ENCODE measurements around the gene CYB561. TPM values are rescaled to one million over a fixed set of nuclear protein-coding genes. Genes with fewer than 3 reads are reported as not detected.

The CYB561 gene
- total RNA-seq, 1 experiment from 2014 or later, result 67.6 TPM

- Histone ChIP-seq H3K4me2 (ENCODE audit: low read length) (no peak overlapping the region), H3K79me2 (ENCODE audit: insufficient read depth, low read length) (peaks cover 27% of the 10 kb centered on the region), H3K36me3 (ENCODE audit: control insufficient read depth in 1 of 2, insufficient read depth in 2 of 2, low read length in 2 of 2) (no peaks in the 10 kb centered on the region), H3K9ac (ENCODE audit: low read length) (peak overlapping the region; percentile 87), H3K27ac (ENCODE audit: low read depth, low read length) (peak overlapping the region; percentile 92; the same call in 1 of the 2 replicates), H3K9me3 (ENCODE audit: control insufficient read depth in 1 of 2, insufficient read depth in 1 of 2, low read depth in 1 of 2, low read length in 2 of 2) (no peaks in the 10 kb centered on the region), H3K9me2 (ENCODE audit: insufficient read depth) (no peaks in the 10 kb centered on the region), H3K27me3 (ENCODE audit: insufficient read depth, low read length) (no peaks in the 10 kb centered on the region), H3K4me1 (ENCODE audit: control insufficient read depth in 1 of 2, insufficient read depth in 2 of 2, low read length in 2 of 2) (peaks cover 15 to 35% of the 10 kb centered on the region in 2 experiments), H3K4me3 (replicated peaks in 1 of 2; ENCODE audit: low read depth in 1 of 2, low read length in 2 of 2) (no peak overlapping the region), H4K20me1 (ENCODE audit: insufficient read depth) (no peaks in the 10 kb centered on the region), H2AFZ (ENCODE audit: low read depth, low read length, poor library complexity, severe bottlenecking) (no peak overlapping the region)
- BruUV-seq (replicated peaks), result no TSS peak
- no peak for ATAC-seq
- CTCF ChIA-PET, result interaction anchor here (3.4 kb wide), 1 partner anchor 12 kb away, joined by 43 read pairs; no protein-coding TSS in a partner anchor
- TF ChIP-seq POLR2A (IDR thresholded peaks at IDR 0.05; ENCODE audit: borderline replicate concordance, extremely low read depth, insufficient read depth, insufficient read length) (peak; percentile 29), ZFX (IDR thresholded peaks at IDR 0.05) (no peak), SIN3A (IDR thresholded peaks at IDR 0.05; ENCODE audit: low read depth) (no peak), CTCF (IDR thresholded peaks at IDR 0.05 in 2 of 3, conservative IDR thresholded peaks at IDR 0.05 in 1 of 3; ENCODE audit: borderline replicate concordance in 1 of 3, insufficient read depth in 1 of 3, low read depth in 2 of 3, low read length in 2 of 3) (no peak), YY1 (IDR thresholded peaks at IDR 0.05; ENCODE audit: extremely low read depth, insufficient replicate concordance, low read depth, low read length) (no peak)
- TF ChIP-seq, protein P1, sequence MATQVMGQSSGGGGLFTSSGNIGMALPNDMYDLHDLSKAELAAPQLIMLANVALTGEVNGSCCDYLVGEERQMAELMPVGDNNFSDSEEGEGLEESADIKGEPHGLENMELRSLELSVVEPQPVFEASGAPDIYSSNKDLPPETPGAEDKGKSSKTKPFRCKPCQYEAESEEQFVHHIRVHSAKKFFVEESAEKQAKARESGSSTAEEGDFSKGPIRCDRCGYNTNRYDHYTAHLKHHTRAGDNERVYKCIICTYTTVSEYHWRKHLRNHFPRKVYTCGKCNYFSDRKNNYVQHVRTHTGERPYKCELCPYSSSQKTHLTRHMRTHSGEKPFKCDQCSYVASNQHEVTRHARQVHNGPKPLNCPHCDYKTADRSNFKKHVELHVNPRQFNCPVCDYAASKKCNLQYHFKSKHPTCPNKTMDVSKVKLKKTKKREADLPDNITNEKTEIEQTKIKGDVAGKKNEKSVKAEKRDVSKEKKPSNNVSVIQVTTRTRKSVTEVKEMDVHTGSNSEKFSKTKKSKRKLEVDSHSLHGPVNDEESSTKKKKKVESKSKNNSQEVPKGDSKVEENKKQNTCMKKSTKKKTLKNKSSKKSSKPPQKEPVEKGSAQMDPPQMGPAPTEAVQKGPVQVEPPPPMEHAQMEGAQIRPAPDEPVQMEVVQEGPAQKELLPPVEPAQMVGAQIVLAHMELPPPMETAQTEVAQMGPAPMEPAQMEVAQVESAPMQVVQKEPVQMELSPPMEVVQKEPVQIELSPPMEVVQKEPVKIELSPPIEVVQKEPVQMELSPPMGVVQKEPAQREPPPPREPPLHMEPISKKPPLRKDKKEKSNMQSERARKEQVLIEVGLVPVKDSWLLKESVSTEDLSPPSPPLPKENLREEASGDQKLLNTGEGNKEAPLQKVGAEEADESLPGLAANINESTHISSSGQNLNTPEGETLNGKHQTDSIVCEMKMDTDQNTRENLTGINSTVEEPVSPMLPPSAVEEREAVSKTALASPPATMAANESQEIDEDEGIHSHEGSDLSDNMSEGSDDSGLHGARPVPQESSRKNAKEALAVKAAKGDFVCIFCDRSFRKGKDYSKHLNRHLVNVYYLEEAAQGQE (IDR thresholded peaks at IDR 0.05; ENCODE audit: low read depth), result no peak
- intact Hi-C loops (cut with micrococcal nuclease), result loop anchor here (2.0 kb wide), 2 partner anchors 31 to 175 kb away; partner anchors contain the start of gene MAP3K3
- POLR2A ChIA-PET, result interaction anchor here (0.5 to 4.8 kb wide), 2 partner anchors 13 to 54 kb away, joined by 3 to 23 read pairs; no protein-coding TSS in a partner anchor
- no peak for DNase-seq (ENCODE audit: low read depth, low spot score)
- RAD21 ChIA-PET (ENCODE audit: low non-redundant PET in 1 of 2, low total read pairs in 2 of 2, uncharacterized antibody in 2 of 2, unreplicated experiment in 2 of 2), result no interaction called here
Observed at GRCh38 chr17:63447471-63448009, 1.4 kb upstream of the CYB561 start.

Data from HCT116 (cell line).